ENCODE results near the gene CACHD1.

CACHD1 gene

DNA sequence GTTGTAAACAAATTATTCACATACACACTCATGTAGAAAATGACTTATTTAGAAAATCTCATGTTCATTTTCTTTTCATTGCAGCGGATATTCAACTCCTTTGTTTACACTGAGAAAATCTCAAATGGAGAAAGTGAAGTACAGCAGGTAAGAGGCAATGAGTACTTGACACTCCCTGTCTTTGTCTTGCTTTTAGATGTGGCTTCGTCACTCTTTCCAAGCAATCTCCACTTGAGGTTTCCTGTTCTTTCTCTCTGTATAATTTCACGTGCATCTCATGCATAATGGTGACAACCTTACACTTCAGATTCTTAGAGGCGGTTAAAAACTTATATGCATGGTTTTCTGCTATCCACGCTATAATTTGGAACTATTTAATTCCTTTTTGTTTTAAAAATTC, 80.6 kb downstream of the CACHD1 start:
- no peak for DNase-seq (ENCODE audit: low spot score)

GRCh38 chr1:64550946-64551605, 81.1 kb downstream of the CACHD1 start:
- DNase-seq (ENCODE audit: low spot score): no peak

DNA sequence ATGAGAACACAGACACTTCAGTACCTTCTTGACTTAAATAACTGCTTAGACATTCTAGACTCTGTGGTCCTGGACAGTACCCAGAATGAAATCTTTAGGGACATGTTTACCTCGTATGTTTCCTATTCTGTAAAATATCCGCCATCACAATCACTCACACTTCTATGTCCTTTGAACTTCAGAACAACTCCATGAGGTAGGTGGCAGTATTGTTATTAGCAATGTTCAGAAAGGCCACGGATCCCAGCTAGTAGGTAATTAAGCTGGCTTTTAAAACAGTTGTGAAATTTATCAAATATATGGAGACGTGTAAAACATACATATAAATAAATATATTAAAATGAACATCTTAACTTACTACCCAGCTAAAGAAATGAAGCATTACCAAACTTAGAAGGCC, 83.4 kb downstream of the CACHD1 start:
- DNase-seq (ENCODE audit: low spot score): no peak

DNA sequence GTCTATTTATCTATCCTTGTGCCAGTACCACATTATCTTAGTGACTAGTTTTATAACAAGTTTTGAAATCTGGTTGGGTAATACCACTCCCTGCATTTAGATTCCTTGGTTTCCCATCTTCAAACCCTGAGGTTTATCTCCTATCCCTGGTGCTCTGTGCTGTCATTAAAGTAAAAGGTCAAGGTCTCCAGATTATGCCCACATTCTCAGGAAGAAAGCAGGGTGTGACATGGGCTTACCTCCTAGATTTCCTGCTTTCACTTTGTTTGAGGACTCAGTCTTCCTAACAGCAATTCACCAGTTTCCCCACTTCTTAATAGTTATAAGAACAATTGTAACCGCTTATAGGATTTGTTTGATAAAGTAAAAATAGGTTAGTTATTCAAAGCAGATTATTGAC, 86.0 kb downstream of the CACHD1 start:
- DNase-seq (ENCODE audit: low spot score): no peak

DNA sequence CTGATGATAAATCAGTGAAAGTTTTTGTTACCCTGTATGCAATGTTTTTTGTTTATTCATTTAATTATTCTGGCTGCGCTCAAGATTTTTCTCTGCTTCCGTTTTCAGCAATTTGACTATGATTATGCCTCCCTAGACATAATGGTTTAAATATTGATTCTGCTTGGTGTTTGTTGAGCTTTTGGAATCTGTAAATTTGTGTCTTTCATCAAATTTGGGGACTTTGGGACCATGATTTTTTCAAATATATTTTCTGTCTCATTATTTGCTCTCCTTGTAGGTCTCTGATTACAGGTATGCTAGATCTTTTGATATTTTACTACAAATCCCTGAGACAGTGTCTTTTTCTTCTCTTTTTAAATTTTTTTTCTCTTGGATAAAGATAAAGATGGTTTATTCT, 92.1 kb downstream of the CACHD1 start:
- no peak for DNase-seq (ENCODE audit: low spot score)

DNA sequence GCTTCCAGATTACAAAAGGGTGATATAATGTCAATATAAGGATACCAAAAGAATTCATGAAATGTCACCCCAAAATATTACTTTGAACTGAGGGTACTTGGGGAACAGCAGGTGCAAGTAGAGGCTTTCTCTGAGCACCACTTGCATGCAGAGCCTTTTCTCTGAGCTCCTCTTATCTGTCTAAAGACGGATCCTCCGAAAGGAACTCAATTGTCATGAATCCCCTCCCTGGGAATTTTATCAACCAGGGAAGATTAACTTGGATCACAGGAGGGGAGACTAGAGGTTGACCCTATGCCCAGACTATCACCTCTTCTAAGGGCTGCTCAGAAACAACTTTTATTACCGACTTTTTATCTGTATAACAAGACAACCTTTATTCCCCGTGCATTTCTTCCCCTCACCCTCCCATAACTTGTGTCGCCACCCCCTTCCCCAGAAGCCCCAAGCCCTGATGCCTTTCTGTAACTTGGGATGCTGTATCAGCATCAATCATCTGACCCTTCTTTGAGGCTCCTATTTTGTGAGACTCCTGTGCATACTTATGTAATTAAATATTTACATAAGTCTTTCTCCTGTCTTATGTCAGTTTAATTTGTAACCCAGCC, 94.1 kb downstream of the CACHD1 start:
- DNase-seq (ENCODE audit: low spot score): no peak

- no peak for DNase-seq (ENCODE audit: low spot score)
These were observed 95.0 kb downstream of the CACHD1 start for GRCh38 chr1:64564891-64565290.

GRCh38 chr1:64567426-64568170, 97.7 kb downstream of the CACHD1 start:
- DNase-seq (ENCODE audit: low spot score): no peak

- DNase-seq (ENCODE audit: low spot score): no peak
These were observed 98.2 kb downstream of the CACHD1 start for GRCh38 chr1:64568171-64568450.

DNA sequence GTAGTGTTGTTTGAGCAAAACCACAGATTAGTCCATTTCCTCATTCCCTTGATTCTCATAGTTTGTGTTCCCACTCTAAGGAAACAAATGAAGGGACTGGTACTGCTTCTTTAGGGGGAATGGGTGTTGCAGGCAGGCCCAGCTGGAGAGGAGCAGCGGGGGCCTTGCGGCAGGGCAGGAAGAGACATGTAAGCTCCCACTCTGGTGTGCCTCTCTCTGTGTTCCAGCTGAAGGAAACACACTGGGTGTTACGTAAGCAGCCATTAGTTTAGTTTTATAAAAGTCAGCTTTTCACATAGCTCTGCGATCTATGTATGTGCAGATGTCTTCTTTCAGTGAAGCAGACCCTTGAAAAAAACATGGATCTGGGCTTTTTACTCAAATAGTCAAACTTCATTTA, 99.5 kb downstream of the CACHD1 start:
- no peak for DNase-seq (ENCODE audit: low spot score)

DNA sequence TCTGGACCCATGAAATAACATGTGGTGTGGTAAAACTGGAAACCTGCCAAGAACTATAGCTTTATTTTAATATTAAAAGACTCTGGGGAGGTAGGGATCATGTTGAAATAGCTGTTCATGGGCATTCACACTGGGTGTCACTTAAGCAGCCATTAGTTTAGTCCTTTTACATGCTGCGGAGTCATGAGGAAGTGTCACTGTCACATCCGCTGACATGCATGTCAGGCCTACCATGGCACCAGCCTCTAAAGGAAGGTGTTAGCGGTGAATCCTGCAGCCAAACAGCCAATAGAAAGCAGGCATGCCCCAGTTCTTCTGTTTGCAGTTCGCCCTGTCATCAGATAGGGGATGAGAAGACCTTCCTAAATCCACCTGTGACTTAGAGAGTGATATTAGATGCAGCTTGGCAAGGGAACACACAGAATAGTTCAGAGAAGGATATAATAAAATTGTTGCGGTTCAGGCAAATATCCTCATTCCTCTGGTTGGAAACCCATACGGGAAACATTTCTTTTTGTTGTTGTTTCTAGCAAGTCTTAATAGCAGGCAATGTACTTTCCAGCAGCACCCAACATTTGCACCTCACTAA, 100.4 kb downstream of the CACHD1 start:
- no peak for DNase-seq (ENCODE audit: low spot score)

- no peak for DNase-seq (ENCODE audit: low spot score)
These were observed 102.4 kb downstream of the CACHD1 start for GRCh38 chr1:64572222-64572900.

DNA sequence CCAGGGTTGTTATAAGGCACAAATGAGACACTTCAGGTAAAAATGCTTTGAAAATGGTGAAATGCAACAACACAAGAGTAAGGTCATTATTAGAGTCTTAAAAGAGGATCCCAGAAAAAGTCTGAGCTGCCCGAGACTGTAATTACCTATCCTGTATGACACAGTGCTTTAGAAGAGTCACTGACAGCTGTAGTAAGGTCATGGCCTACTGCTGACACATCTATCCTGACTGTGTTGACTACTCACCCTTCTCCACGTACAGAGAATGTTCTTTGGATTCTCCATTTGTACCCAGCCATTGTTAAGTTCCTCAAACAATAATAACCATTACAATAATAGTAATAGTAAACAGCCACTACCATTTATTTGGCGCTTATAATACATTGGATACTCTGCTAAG, 104.4 kb downstream of the CACHD1 start:
- DNase-seq (ENCODE audit: low spot score): no peak

GRCh38 chr1:64575881-64576676, 106.2 kb downstream of the CACHD1 start:
- peak; percentile 8 for DNase-seq (ENCODE audit: low spot score)

DNA sequence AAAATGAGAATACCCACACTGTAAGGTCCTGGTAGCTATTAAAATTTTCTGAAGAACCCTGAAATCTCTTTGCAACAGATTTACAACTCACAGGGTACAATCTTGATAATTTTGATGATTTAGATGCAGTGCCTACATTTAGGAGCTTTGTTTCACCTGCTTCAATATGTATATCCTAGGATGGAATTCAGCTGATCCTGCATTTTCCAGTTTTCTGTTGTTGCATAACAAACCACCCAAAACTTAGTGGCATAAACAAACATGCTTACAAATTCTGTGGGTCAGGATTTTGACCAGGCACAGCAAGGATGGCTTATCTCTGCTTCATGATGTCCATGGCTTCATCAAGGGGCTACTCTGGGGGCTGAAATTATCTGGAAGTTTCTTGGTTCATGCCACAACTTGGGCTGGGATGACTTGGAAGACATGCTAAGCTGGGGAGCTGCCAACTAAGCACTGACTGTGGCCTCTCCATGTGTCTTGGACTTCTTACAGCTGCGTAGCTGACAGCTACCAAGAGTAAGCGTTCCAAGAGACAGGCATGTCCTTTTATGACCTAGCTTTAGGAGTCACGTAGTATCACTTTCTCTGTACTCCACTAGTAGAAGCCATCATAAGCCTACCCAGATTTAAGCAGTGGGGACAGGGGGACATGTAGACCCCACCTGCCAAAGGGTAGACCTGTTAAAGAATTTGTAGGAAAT, 108.5 kb downstream of the CACHD1 start:
- no peak for DNase-seq (ENCODE audit: low spot score)

DNA sequence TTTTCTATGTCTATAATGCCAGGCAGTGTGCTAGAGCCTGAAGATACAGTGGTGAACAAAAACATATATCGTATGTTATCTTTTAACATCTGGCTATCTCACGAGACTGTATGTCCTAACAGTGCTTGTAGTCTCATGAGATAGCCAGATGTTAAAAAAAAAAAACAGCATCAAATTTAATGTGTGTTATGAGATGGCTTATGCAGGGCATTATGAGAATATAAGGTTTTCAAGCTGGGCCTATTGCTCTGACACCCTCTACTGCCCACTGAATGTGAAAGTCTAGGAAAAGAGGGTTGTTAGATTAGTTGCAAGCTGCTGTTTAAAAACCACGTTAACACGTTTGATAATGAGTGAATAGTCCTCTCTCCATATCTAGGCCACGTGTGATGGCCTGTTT, 109.8 kb downstream of the CACHD1 start:
- no peak for DNase-seq (ENCODE audit: low spot score)

- no peak for DNase-seq (ENCODE audit: low spot score)
These were observed 111.4 kb downstream of the CACHD1 start for GRCh38 chr1:64581135-64581842.

DNA sequence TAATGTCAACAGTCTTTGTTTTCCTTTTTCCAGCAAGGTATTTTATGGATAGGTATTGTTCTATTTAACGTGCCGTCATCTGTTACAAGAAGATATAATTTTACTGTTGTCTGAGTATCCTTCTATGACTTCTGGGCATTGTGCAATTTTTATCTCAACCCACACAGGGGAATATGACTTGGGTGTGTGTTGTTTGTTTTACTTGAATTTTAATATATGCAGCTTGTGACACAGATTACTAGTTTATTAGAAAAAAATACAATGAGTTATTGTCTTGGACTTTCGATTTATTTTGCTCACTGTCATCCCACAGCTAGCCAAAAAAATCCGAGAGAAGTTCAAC, 111.9 kb downstream of the CACHD1 start:
- DNase-seq (ENCODE audit: low spot score): no peak

DNA sequence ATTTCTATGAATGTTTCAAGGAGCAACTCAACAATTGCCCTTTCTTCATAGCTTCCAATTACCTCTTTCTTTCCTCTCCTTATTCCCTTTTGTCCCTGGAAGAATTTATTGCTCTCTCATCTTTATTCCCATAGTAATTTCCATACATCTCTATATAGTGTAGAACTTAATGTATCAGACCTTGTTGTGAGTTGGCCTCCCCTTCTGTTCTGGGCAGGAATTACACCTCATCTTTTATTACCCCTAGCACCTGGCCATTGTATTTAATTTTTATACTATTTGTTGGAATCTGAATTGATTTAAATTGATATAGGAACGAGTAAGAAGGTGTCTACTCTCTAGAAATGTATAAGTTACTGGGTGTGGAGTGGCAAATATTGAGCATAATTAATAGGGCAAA, 114.5 kb downstream of the CACHD1 start:
- no peak for DNase-seq (ENCODE audit: low spot score)

DNA sequence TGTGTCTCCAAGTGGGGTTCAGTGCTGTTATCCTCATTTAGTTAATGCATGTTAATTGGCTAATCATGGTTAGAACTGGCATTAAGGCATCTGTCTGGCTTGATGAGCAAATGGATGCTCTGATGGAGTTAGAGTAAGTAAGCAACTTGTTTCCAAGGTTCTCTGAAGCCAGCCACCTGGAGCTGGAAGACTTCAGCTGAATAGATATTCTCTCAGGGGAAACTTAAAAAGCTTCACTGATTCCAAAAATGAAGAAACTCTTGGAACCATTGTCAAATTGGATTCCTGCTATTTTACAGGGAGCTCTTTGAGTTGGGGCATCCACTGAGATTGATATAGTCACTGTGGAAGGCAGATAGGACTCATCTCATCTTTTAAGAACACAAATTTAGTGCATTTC, 118.9 kb downstream of the CACHD1 start:
- DNase-seq (ENCODE audit: low spot score): no peak

GRCh38 chr1:64590316-64590715, 120.4 kb downstream of the CACHD1 start:
- no peak for DNase-seq (ENCODE audit: low spot score)
